ENCODE measurements around the gene PYGM.

PYGM gene

GRCh38 chr11:64759131-64759721 lies 548 bp downstream of the PYGM start:
- TF ChIP-seq YY1 (IDR thresholded peaks at IDR 0.05; ENCODE audit: insufficient read depth, insufficient read length) (no peak), SUZ12 (IDR thresholded peaks at IDR 0.05; ENCODE audit: extremely low read depth, insufficient read depth, insufficient read length) (no peak), ZNF274 (IDR thresholded peaks at IDR 0.05; ENCODE audit: low read depth, low read length) (no peak)
- Histone ChIP-seq H3K4me1 (ENCODE audit: insufficient read depth, insufficient read length) (peaks cover 44% of the 10 kb centered on the region), H3K27me3 (ENCODE audit: insufficient read depth, insufficient read length) (no peaks in the 10 kb centered on the region), H3K9ac (ENCODE audit: insufficient read length, low read depth) (peak overlapping the region; percentile 42), H3K4me3 (ENCODE audit: insufficient read length, low read depth) (no peak overlapping the region), H3K9me3 (ENCODE audit: insufficient read depth, low read length) (no peaks in the 10 kb centered on the region), H3K36me3 (ENCODE audit: insufficient read depth, insufficient read length, low read length) (peaks cover 20% of the 10 kb centered on the region)
- no peak for DNase-seq (ENCODE audit: low read depth, low spot score)

- peak overlapping the region; percentile 17 for H3K9ac ChIP-seq (ENCODE audit: insufficient read length, low read depth)
- DNase-seq (ENCODE audit: low read depth, low spot score) = no peak
- TF ChIP-seq SUZ12 (IDR thresholded peaks at IDR 0.05; ENCODE audit: extremely low read depth, insufficient read depth, insufficient read length) = no peak
- no peak for TF ChIP-seq ZNF274 (IDR thresholded peaks at IDR 0.05; ENCODE audit: low read depth, low read length)
- no peak for TF ChIP-seq YY1 (IDR thresholded peaks at IDR 0.05; ENCODE audit: insufficient read depth, insufficient read length)
- peaks cover 13% of the 10 kb centered on the region for H3K36me3 ChIP-seq (ENCODE audit: insufficient read depth, insufficient read length, low read length)
- H3K4me3 ChIP-seq (ENCODE audit: insufficient read length, low read depth) = no peak overlapping the region
- H3K27me3 ChIP-seq (ENCODE audit: insufficient read depth, insufficient read length) = no peaks in the 10 kb centered on the region
- H3K4me1 ChIP-seq (ENCODE audit: insufficient read depth, insufficient read length) = peaks cover 37% of the 10 kb centered on the region
- no peaks in the 10 kb centered on the region for H3K9me3 ChIP-seq (ENCODE audit: insufficient read depth, low read length)
These were observed 1.3 kb downstream of the PYGM start for GRCh38 chr11:64758330-64759079.

GRCh38 chr11:64757549-64758329 lies 2.0 kb downstream of the PYGM start:
- no peak for TF ChIP-seq YY1 (IDR thresholded peaks at IDR 0.05; ENCODE audit: insufficient read depth, insufficient read length)
- no peak for TF ChIP-seq SUZ12 (IDR thresholded peaks at IDR 0.05; ENCODE audit: extremely low read depth, insufficient read depth, insufficient read length)
- TF ChIP-seq ZNF274 (IDR thresholded peaks at IDR 0.05; ENCODE audit: low read depth, low read length) = no peak
- H3K4me3 ChIP-seq (ENCODE audit: insufficient read length, low read depth) = no peak overlapping the region
- H3K4me1 ChIP-seq (ENCODE audit: insufficient read depth, insufficient read length) = peaks cover 34% of the 10 kb centered on the region
- H3K27me3 ChIP-seq (ENCODE audit: insufficient read depth, insufficient read length) = no peaks in the 10 kb centered on the region
- DNase-seq (ENCODE audit: low read depth, low spot score) = no peak
- H3K36me3 ChIP-seq (ENCODE audit: insufficient read depth, insufficient read length, low read length) = peaks cover 8% of the 10 kb centered on the region
- H3K9ac ChIP-seq (ENCODE audit: insufficient read length, low read depth) = peak overlapping the region; percentile 17
- no peaks in the 10 kb centered on the region for H3K9me3 ChIP-seq (ENCODE audit: insufficient read depth, low read length)

- H3K27me3 ChIP-seq (ENCODE audit: insufficient read depth, insufficient read length) = no peaks in the 10 kb centered on the region
- no peaks in the 10 kb centered on the region for H3K9me3 ChIP-seq (ENCODE audit: insufficient read depth, low read length)
- peaks cover 25% of the 10 kb centered on the region for H3K4me1 ChIP-seq (ENCODE audit: insufficient read depth, insufficient read length)
- H3K36me3 ChIP-seq (ENCODE audit: insufficient read depth, insufficient read length, low read length) = no peaks in the 10 kb centered on the region
- H3K9ac ChIP-seq (ENCODE audit: insufficient read length, low read depth) = no peak overlapping the region
- TF ChIP-seq YY1 (IDR thresholded peaks at IDR 0.05; ENCODE audit: insufficient read depth, insufficient read length) (no peak), SUZ12 (IDR thresholded peaks at IDR 0.05; ENCODE audit: extremely low read depth, insufficient read depth, insufficient read length) (no peak), ZNF274 (IDR thresholded peaks at IDR 0.05; ENCODE audit: low read depth, low read length) (no peak)
- no peak for DNase-seq (ENCODE audit: low read depth, low spot score)
- H3K4me3 ChIP-seq (ENCODE audit: insufficient read length, low read depth) = no peak overlapping the region
These were observed 4.0 kb downstream of the PYGM start for GRCh38 chr11:64755681-64756361.

- H3K4me1 ChIP-seq (ENCODE audit: insufficient read depth, insufficient read length) = peaks cover 20% of the 10 kb centered on the region
- DNase-seq (ENCODE audit: low read depth, low spot score) = no peak
- H3K9me3 ChIP-seq (ENCODE audit: insufficient read depth, low read length) = no peaks in the 10 kb centered on the region
- H3K36me3 ChIP-seq (ENCODE audit: insufficient read depth, insufficient read length, low read length) = no peaks in the 10 kb centered on the region
- H3K4me3 ChIP-seq (ENCODE audit: insufficient read length, low read depth) = no peak overlapping the region
- TF ChIP-seq ZNF274 (IDR thresholded peaks at IDR 0.05; ENCODE audit: low read depth, low read length) = no peak
- TF ChIP-seq SUZ12 (IDR thresholded peaks at IDR 0.05; ENCODE audit: extremely low read depth, insufficient read depth, insufficient read length) = no peak
- no peak for TF ChIP-seq YY1 (IDR thresholded peaks at IDR 0.05; ENCODE audit: insufficient read depth, insufficient read length)
- H3K9ac ChIP-seq (ENCODE audit: insufficient read length, low read depth) = no peak overlapping the region
- H3K27me3 ChIP-seq (ENCODE audit: insufficient read depth, insufficient read length) = no peaks in the 10 kb centered on the region
These were observed 4.7 kb downstream of the PYGM start for GRCh38 chr11:64754919-64755662.

GRCh38 chr11:64754124-64754918 lies 5.5 kb downstream of the PYGM start:
- Histone ChIP-seq H3K36me3 (ENCODE audit: insufficient read depth, insufficient read length, low read length) (no peaks in the 10 kb centered on the region), H3K4me1 (ENCODE audit: insufficient read depth, insufficient read length) (peaks cover 13% of the 10 kb centered on the region), H3K4me3 (ENCODE audit: insufficient read length, low read depth) (no peak overlapping the region), H3K9me3 (ENCODE audit: insufficient read depth, low read length) (no peaks in the 10 kb centered on the region), H3K27me3 (ENCODE audit: insufficient read depth, insufficient read length) (no peaks in the 10 kb centered on the region), H3K9ac (ENCODE audit: insufficient read length, low read depth) (no peak overlapping the region)
- TF ChIP-seq SUZ12 (IDR thresholded peaks at IDR 0.05; ENCODE audit: extremely low read depth, insufficient read depth, insufficient read length) = no peak
- no peak for TF ChIP-seq YY1 (IDR thresholded peaks at IDR 0.05; ENCODE audit: insufficient read depth, insufficient read length)
- no peak for TF ChIP-seq ZNF274 (IDR thresholded peaks at IDR 0.05; ENCODE audit: low read depth, low read length)
- DNase-seq (ENCODE audit: low read depth, low spot score) = no peak
